Measurements from ENCODE around the gene DNAH11. TPM values are rescaled to one million over a fixed set of nuclear protein-coding genes. Genes with fewer than 3 reads are reported as not detected.
A peak's percentile ranks its signal among the peaks of the same experiment; 100 is the strongest.

DNAH11 gene
- total and polyA plus RNA-seq, 2 of the 8 experiments (the other 6 are each of a cell fraction or from before 2014, with no cell fraction given) = 1.8 to 4.9 TPM

DNA sequence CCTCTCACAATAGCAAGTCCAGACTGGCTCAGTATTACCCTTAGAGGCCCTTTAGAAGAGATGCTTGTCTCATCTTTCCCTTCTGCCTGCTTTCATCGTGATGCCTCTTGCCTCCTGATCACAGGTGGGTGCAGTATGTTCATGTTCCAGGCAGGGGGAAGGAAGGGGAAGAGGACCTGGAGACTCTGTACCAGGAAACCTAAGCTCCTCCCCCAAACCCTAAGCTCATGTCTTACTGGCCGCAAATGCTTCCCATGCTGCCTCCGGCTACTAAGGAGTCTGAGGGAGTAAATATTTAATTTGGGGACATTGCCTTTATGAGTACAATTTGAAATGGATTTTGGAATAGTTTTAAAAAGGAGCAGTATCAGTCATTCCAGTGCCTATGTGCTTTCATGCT, 210.2 kb downstream of the DNAH11 start:
- Histone ChIP-seq H3K23ac (ENCODE audit: insufficient read length) (no peak overlapping the region), H3K4me3 (ENCODE audit: extremely low read depth in 1 of 4, insufficient read depth in 2 of 4, low read depth in 3 of 4, low read length in 4 of 4) (no peak overlapping the region), H3K23me2 (ENCODE audit: low read depth, low read length) (no peaks in the 10 kb centered on the region), H3K14ac (ENCODE audit: insufficient read length) (no peak overlapping the region), H2BK12ac (ENCODE audit: low read depth, low read length) (no peak overlapping the region), H4K20me1 (replicated peaks in 1 of 2; ENCODE audit: control insufficient read depth in 1 of 2, insufficient read depth in 2 of 2, low read length in 2 of 2) (no peaks in the 10 kb centered on the region), H3K4ac (replicated peaks; ENCODE audit: insufficient read length, low read depth, low read length) (no peak overlapping the region), H3K36me3 (ENCODE audit: control insufficient read depth in 2 of 4, insufficient read depth in 4 of 4, low read length in 3 of 4) (no peaks in the 10 kb centered on the region), H3K18ac (ENCODE audit: extremely low read depth, low read length) (no peak overlapping the region), H3K4me2 (ENCODE audit: insufficient read depth in 1 of 2, low read depth in 2 of 2, low read length in 2 of 2) (no peak overlapping the region), H3K27ac (ENCODE audit: low read depth, low read length) (no peak overlapping the region), H4K5ac (ENCODE audit: insufficient read length, low read depth, low read length) (no peak overlapping the region), H3K27me3 (replicated peaks in 1 of 4; ENCODE audit: control insufficient read depth in 3 of 4, extremely low read depth in 1 of 4, insufficient read depth in 3 of 4, low read length in 3 of 4) (no peaks in the 10 kb centered on the region), H2AK5ac (ENCODE audit: low read depth, low read length) (no peak overlapping the region), H4K8ac (ENCODE audit: extremely low read depth, insufficient read depth, low read length) (no peak overlapping the region), H3K79me1 (ENCODE audit: low read depth, low read length) (no peaks in the 10 kb centered on the region), H2BK20ac (ENCODE audit: low read length) (no peak overlapping the region), H3K4me1 (replicated peaks in 1 of 4; ENCODE audit: control insufficient read depth in 3 of 4, insufficient read depth in 4 of 4, low read length in 3 of 4) (peaks cover 0 to 18% (median 9%) of the 10 kb centered on the region in 4 experiments; a peak in 4 of 7 replicates), H2AFZ (ENCODE audit: low read length) (peak overlapping the region; percentile 84), H3K9me3 (ENCODE audit: insufficient read depth in 2 of 2, low read depth in 1 of 2, low read length in 1 of 2) (no peaks in the 10 kb centered on the region), H3K79me2 (ENCODE audit: control insufficient read depth in 1 of 2, insufficient read depth in 2 of 2, low read length in 2 of 2) (no peaks in the 10 kb centered on the region), H2BK120ac (replicated peaks; ENCODE audit: low read depth, low read length) (no peak overlapping the region), H3K9ac (replicated peaks in 1 of 4; ENCODE audit: extremely low read depth in 1 of 4, low read depth in 3 of 4, low read length in 3 of 4) (no peak overlapping the region), H3K56ac (replicated peaks; ENCODE audit: insufficient read length, low read depth, low read length) (no peak overlapping the region), H4K91ac (replicated peaks; ENCODE audit: insufficient read length, low read length) (no peak overlapping the region), H2BK5ac (ENCODE audit: low read depth, low read length) (no peak overlapping the region), H2BK15ac (ENCODE audit: low read length) (no peak overlapping the region)
- POLR2A ChIA-PET (ENCODE audit: partially characterized antibody) = no interaction called here
- CTCF ChIA-PET (ENCODE audit: partially characterized antibody) = interaction anchor here (0.7 to 3.6 kb wide), 4 partner anchors 10 to 202 kb away, joined by 3 to 21 read pairs (median 6); no protein-coding TSS in a partner anchor
- WGBS, 2 experiments (ENCODE audit: extremely low coverage in 1 of 2, insufficient coverage in 1 of 2, insufficient read length in 1 of 2, insufficient replicate concordance in 2 of 2, low coverage in 1 of 2, low lambda C conversion rate in 2 of 2, missing lambda C conversion rate in 1 of 2) = 87% methylated on average over 3 of the region's 3 CpGs; no CpG with 5 or more reads in 1 of the 2 experiments
- no peak for TF ChIP-seq KDM4A (IDR thresholded peaks at IDR 0.05; ENCODE audit: low read depth, low read length, severe bottlenecking)
- no peak for TF ChIP-seq BCL11A (IDR thresholded peaks at IDR 0.05; ENCODE audit: low read depth in 2 of 2, low read length in 2 of 2)
- DNase-seq (ENCODE audit: low read depth in 1 of 2, low spot score in 2 of 2) (no peak), FAIRE-seq (peak; percentile 19)
